Body of pancreas (tissue), 4 donors: ENCODE measurements around the gene DNAH10.

Experiments
- CTCF ChIP-seq, 7 experiments: fragments of 450-650 bp in 4 of 7; fragments of 200-600 bp in 3 of 7; sonication (generic) in 3 of 7; IDR thresholded peaks; one replicate each; pipeline ENCODE4 v1.5.1; 2016 to 2019; ENCODE audit warnings: antibody characterized with exemption in 7 of 7
- POLR2A ChIP-seq, 3 donors: fragments of 450-650 bp; IDR thresholded peaks; one replicate each; pipeline ENCODE4 v1.6.1; 2016; ENCODE audit warnings: antibody characterized with exemption in 3 of 3, mild to moderate bottlenecking in 2 of 3

- TF ChIP-seq POLR2A (IDR thresholded peaks at IDR 0.05) (no peak), CTCF (IDR thresholded peaks at IDR 0.05) (no peak)
Measured at GRCh38 chr12:123897221-123897620, 135.1 kb downstream of the DNAH10 start.
